ENCODE measurements around the gene GTF2H4.
"Not testable (repeated sequence)": the region's sequence is repeated elsewhere in the genome, so short reads cannot be mapped to it uniquely, and the experiment has no call there.

Gene GTF2H4

DNA sequence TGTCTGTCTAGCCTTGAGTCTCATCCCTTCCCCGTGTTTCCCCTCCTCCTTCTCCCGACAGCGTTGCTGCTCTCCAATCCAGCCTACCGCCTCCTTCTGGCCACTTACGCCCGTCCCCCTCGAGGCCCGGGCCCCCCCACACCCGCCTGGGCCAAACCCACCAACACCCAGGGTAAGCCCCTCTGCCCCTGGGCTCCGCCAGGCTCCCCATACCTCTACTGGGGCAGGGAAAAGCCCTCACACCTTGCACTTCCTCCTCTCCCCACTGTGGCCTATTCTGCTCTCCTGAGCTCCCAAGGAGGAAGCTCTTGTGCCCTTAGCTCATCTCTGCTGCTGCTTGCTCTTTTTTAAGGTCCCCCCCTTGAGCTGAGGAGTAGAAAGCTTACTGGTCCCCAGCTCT lies 12.7 kb upstream of the GTF2H4 start:
- no peak for DNase-seq (ENCODE audit: low read depth)

DNA sequence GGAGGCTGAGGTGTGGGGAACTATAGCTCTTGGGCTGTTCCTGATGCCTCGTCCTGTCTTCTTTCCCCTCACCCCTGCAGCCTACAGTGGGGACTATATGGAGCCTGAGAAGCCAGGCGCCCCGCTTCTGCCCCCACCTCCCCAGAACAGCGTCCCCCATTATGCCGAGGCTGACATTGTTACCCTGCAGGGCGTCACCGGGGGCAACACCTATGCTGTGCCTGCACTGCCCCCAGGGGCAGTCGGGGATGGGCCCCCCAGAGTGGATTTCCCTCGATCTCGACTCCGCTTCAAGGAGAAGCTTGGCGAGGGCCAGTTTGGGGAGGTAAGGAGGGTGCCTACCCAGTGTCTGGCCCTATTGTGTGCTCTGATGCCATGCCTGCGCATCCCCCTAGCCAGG lies 11.5 kb upstream of the GTF2H4 start:
- DNase-seq (ENCODE audit: low read depth) = no peak

DNA sequence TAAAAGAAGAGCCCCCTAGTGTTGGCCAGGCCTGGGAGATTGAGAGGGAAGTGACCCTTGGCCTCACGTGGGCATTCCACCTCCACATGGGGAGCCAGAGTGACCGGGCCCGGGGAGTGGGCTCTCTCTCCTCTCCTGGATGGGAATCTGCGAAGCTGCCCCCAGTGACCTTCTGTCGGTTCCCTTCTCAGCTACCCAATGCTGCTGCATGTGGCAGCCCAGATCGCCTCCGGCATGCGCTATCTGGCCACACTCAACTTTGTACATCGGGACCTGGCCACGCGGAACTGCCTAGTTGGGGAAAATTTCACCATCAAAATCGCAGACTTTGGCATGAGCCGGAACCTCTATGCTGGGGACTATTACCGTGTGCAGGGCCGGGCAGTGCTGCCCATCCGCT lies 10.1 kb upstream of the GTF2H4 start:
- DNase-seq (ENCODE audit: low read depth) = no peak

DNA sequence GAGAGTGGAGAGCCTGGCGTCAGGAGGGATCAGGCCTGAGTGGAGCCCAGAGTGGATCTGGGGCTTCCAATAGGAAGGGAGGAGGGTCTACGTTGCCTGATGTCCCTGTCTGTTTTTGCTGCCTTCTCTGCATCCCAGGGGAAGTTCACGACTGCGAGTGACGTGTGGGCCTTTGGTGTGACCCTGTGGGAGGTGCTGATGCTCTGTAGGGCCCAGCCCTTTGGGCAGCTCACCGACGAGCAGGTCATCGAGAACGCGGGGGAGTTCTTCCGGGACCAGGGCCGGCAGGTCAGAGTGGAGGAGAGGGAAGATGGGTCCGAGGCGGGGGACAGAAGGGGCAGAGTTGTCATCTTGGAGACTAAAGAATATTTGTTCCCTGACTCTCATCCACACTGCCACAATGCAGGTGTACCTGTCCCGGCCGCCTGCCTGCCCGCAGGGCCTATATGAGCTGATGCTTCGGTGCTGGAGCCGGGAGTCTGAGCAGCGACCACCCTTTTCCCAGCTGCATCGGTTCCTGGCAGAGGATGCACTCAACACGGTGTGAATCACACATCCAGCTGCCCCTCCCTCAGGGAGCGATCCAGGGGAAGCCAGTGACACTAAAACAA lies 9.2 kb upstream of the GTF2H4 start:
- no peak for DNase-seq (ENCODE audit: low read depth)

DNA sequence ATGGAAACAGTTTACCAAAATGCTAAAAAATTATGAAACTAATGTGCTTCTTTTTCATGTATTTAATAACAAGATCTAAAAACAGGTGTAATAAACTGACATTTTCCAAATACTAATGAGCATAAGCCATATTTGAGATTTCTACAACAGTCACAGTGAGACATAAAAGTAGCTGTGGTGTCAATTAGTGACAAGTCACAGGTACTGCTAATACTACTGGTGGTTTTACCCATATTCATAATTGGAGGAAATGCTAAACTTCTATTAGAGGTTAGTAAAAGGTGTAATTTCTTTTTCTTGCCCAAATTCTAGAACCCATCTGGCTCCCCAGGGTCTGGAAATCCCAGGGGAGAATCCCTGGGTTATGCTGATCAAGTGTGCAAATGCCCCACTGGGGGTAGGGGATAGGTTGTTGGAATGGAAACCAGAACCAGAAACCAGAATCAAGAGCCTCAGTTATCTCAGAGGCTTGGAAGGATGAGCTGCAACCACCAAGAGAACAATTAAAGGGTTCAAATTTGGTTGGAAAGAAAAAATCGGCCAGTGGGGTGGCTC lies 7.1 kb upstream of the GTF2H4 start:
- DNase-seq (ENCODE audit: low read depth) = no peak

DNA sequence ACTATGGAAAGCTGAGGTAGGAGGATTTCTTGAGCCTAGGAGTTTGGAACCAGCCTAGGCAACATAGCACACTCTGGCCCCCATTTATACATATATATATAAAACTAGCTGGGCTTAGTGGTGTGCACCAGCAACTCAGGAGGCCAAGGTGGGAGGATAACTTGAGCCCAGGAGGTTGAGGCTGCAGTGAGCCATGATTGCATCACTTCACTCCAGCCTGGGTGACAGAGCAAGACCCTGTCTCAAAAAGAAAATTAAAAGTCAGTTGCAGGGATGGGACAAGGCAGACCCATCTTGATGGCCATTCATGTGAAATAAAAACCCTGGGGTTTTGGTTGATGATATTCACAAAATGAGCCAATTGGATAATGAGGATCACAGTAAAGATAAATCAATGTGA lies 6.6 kb upstream of the GTF2H4 start:
- DNase-seq (ENCODE audit: low read depth) = no peak

DNA sequence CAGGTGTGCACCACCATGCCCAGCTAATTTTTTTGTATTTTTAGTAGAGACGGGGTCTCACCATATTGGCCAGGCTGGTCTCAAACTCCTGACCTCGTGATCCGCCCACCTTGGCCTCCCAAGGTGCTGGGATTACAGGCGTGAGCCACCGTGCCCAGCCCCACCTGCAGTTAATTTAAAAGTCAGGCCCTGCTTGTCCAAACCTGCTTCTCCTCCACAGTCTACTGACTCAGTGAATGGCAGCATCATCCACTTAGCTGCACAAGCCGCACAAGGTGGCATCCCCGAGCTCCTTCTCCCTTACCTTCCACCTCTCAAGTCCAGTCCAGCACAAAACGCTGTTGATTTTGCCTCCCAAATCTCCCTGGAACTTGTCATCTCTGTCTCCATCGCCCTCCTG lies 5.8 kb upstream of the GTF2H4 start:
- DNase-seq (ENCODE audit: low read depth) = not testable (repeated sequence)

DNA sequence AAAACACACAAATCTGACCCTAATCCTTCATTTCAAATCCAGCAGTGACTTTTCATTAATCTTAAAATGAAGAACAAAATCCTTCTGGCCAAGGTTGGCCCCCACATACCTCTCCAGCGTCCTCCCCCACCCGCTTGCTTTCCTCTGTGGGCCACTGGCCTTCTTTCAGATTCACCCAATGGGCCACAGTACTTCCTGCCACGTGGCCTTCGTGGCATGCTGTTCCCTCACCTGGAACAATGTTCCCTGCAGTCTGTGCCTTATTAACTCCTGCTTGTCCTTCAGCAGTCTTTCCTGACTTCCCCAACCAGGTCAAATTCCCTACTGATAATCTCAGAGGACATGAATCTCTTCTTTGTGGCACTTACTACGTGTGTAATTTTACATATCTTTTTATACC lies 5.3 kb upstream of the GTF2H4 start:
- no peak for DNase-seq (ENCODE audit: low read depth)

DNA sequence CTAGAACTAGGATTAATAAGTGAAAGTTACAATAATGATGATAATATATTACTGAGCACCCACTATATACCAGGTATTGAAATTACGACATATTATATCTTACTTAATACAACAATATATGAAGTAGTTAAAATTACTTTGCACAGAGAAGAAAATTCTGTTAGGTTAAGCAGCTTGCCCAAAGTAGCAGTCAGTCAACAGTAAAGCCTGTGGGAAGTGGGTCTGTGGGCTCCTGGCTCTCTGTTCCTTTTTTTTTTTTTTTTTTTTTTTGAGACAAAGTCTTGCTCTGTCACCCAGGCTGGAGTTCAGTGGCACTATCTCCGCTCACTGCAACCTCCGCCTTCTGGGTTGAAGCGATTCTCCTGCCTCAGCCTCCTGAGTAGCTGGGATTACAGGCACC lies 4.8 kb upstream of the GTF2H4 start:
- no peak for DNase-seq (ENCODE audit: low read depth)

DNA sequence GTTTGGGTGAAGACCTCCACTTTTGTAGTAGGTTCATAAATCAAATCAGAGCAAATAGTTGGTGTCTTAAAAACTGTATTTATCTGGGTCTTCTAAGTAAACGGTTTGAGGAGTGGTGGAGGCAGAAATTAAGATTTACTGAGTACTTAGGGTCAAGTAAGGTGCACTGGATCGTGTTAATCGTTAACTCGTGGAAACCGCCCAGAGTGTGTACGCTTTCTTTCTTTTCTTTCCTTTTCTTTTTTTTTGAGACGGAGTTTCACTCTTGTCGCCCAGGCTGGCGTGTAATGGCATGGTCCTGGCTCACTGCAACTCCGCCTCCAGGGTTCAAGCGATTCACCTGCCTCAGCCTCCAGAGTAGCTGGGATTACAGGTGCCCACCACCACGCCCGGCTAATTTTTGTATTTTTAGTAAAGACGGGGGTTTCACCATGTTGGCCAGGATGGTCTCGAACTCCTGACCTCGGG lies 683 bp upstream of the GTF2H4 start:
- not testable (repeated sequence) for DNase-seq (ENCODE audit: low read depth)

- DNase-seq (ENCODE audit: low read depth) = no peak
Observed at GRCh38 chr6:30908700-30909099, 693 bp downstream of the GTF2H4 start.

- DNase-seq (ENCODE audit: low read depth) = not testable (repeated sequence)
Observed at GRCh38 chr6:30910473-30910872, 2.5 kb downstream of the GTF2H4 start.

- no peak for DNase-seq (ENCODE audit: low read depth)
Observed at GRCh38 chr6:30912746-30913520, 4.9 kb downstream of the GTF2H4 start.

GRCh38 chr6:30913721-30914075 lies 5.7 kb downstream of the GTF2H4 start:
- DNase-seq (ENCODE audit: low read depth) = no peak

DNA sequence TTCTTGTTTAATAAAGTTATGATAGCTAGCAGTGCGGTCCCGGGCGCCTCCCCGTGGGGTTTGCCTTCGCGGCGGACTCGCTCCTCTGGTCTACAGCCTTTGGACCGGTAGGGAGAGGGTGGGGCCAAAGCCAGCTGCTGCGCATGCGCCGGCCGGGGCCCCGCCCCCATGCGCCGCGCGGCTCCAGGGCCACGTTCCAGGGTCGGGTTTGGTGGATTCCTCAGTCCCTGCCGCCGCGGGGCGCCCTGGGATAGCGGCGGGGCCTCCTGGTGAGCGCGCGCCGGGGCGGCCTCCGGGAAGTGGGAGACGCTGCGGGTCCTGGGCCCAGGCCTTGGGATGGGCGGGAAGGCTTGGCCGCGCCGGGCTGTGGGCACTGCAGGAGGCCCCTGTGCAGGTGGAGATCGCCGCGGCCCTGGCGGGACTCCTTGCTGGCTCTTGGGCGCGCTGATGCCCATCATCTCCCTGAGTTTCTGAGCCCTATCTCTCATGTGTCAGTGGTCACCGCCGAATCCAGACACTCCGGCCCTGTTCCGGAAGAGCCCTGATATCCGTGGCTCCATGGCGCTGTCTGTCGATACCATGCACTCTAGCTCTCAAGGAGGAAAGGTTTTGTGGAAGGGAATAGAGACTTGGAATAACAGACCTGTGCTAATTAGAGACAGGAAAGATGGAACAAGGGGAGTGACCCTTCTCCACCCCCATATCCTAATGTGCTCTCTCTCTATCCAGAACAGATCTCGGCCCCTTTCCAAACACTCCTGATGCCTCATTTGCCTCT lies 6.3 kb downstream of the GTF2H4 start, which contains the start of gene VARS2:
Gene VARS2, plus strand, starts transcription at position 163 of the 778 bp plus-strand sequence. Its CDS starts 599 bp downstream, at position 762.
- peak; percentile 78 for DNase-seq (ENCODE audit: low read depth)

GRCh38 chr6:30914854-30915590 lies 7.0 kb downstream of the GTF2H4 start:
- no peak for DNase-seq (ENCODE audit: low read depth)

GRCh38 chr6:30915591-30915946 lies 7.6 kb downstream of the GTF2H4 start:
- DNase-seq (ENCODE audit: low read depth) = no peak

DNA sequence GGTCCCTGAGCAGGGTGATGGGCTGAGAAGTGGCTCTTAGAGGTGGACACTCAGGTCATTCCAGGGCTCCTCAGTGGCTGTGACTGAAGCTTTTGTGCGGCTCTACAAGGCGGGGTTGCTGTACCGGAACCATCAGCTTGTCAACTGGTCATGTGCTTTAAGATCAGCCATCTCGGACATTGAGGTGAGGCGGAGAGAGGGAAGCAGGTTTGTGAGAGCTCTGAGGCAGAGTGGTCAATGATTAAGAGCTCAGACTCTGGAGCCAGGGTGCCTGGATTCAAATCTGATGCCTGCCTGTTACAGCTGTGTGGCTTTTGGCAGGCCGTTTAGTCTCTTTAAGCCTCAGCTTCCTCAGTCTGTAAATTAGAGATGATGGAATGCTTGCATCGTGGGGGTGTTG lies 9.0 kb downstream of the GTF2H4 start:
- no peak for DNase-seq (ENCODE audit: low read depth)

DNA sequence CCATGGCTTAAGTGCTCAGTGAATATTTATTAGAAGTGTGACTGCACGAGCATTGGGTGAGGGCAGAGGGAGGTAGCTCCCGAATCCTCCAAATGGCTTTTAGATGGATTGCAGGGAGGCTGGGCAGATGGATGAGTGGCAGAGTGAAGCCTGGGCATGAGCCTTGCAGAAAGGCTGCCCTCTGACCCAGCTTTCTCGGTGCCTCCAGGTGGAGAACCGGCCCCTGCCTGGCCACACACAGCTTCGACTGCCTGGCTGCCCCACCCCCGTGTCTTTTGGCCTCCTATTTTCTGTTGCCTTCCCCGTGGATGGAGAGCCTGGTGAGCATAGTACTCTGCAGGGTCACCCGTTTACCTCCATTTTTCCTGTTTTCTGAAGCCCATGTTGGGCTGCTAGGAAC lies 9.5 kb downstream of the GTF2H4 start:
- DNase-seq (ENCODE audit: low read depth) = no peak

DNA sequence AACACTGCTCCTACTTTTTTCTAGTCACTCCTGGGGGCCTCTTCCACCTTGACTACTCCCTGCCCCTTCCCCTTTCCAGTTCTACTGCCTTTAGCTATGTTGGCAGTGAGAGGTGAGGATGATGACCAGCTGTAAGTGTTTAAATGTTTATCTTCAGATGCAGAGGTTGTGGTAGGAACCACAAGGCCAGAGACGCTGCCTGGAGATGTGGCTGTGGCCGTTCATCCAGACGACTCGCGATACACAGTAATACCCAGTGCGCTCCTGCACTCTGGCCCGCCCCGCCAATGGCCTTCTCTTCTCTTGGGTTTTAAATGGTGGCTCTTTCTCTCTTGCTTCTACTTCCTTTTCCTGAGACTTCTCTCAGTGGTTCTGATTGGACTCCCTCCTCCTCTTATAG lies 10.7 kb downstream of the GTF2H4 start:
- DNase-seq (ENCODE audit: low read depth) = no peak

GRCh38 chr6:30922447-30922852 lies 14.4 kb downstream of the GTF2H4 start:
- no peak for DNase-seq (ENCODE audit: low read depth)

- DNase-seq (ENCODE audit: low read depth) = not testable (repeated sequence)
Observed at GRCh38 chr6:30924040-30924627, 16.1 kb downstream of the GTF2H4 start.

Measured in stimulated activated CD8-positive, alpha-beta memory T cell treated with anti-CD3 and anti-CD28 coated beads, Interleukin-15, amount 100 ng/mL, for 24 hours (primary cell).